Measurements from ENCODE around the gene SAMD13. TPM values are rescaled to one million over a fixed set of nuclear protein-coding genes. Genes with fewer than 3 reads are reported as not detected.

Gene SAMD13
- total RNA-seq, 1 experiment from 2014 or later: 0.59 TPM

DNA sequence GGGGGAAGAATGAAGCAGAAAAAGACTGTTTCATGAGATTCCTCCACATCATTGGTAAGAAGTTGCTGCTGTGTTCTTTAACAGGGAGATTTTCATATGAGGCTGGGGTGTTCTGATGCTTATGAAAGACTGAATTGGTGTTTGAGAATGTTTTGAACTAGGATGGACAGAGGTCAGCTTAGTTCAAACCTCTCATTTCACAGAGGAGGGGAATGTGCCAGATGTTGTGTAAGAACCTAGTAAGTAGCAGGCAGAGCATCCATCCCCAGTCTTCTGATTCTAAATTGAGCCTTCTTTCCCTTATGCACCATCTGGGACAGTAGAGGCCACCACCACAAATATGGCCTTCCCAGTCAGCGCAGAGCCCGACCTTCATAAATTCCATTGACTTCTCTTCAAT is 43.7 kb downstream of the SAMD13 start:
- Histone ChIP-seq H3K4me1 (no peaks in the 10 kb centered on the region), H3K4me3 (ENCODE audit: low read depth, low read length) (no peak overlapping the region), H3K36me3 (ENCODE audit: control insufficient read depth, insufficient read depth, low read length) (no peaks in the 10 kb centered on the region), H3K9me3 (no peaks in the 10 kb centered on the region), H3K27me3 (replicated peaks; ENCODE audit: control insufficient read depth, insufficient read depth, low read length) (no peaks in the 10 kb centered on the region)
- POLR2A ChIA-PET: no interaction called here
- Mint-ChIP-seq H3K27me3 (ENCODE audit: insufficient read depth, unreplicated experiment) (no peaks in the 10 kb centered on the region), H3K4me3 (ENCODE audit: unreplicated experiment) (no peak overlapping the region), H3K4me1 (ENCODE audit: low read depth, unreplicated experiment) (no peaks in the 10 kb centered on the region), H3K27ac (ENCODE audit: unreplicated experiment) (no peak overlapping the region), H3K9me3 (ENCODE audit: unreplicated experiment) (no peaks in the 10 kb centered on the region), H3K36me3 (ENCODE audit: insufficient read depth, unreplicated experiment) (no peaks in the 10 kb centered on the region)
- DNase-seq: no peak
- BruUV-seq (replicated peaks): no TSS peak
- TF ChIP-seq, protein P1, sequence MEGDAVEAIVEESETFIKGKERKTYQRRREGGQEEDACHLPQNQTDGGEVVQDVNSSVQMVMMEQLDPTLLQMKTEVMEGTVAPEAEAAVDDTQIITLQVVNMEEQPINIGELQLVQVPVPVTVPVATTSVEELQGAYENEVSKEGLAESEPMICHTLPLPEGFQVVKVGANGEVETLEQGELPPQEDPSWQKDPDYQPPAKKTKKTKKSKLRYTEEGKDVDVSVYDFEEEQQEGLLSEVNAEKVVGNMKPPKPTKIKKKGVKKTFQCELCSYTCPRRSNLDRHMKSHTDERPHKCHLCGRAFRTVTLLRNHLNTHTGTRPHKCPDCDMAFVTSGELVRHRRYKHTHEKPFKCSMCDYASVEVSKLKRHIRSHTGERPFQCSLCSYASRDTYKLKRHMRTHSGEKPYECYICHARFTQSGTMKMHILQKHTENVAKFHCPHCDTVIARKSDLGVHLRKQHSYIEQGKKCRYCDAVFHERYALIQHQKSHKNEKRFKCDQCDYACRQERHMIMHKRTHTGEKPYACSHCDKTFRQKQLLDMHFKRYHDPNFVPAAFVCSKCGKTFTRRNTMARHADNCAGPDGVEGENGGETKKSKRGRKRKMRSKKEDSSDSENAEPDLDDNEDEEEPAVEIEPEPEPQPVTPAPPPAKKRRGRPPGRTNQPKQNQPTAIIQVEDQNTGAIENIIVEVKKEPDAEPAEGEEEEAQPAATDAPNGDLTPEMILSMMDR (IDR thresholded peaks at IDR 0.05; ENCODE audit: insufficient read depth in 1 of 2, low read depth in 1 of 2, low read length in 1 of 2, severe bottlenecking in 1 of 2, unreplicated experiment in 1 of 2): no peak
- CTCF ChIA-PET: no interaction called here
- intact Hi-C loops (cut with micrococcal nuclease; ENCODE audit: unreplicated experiment): no loop called here

DNA sequence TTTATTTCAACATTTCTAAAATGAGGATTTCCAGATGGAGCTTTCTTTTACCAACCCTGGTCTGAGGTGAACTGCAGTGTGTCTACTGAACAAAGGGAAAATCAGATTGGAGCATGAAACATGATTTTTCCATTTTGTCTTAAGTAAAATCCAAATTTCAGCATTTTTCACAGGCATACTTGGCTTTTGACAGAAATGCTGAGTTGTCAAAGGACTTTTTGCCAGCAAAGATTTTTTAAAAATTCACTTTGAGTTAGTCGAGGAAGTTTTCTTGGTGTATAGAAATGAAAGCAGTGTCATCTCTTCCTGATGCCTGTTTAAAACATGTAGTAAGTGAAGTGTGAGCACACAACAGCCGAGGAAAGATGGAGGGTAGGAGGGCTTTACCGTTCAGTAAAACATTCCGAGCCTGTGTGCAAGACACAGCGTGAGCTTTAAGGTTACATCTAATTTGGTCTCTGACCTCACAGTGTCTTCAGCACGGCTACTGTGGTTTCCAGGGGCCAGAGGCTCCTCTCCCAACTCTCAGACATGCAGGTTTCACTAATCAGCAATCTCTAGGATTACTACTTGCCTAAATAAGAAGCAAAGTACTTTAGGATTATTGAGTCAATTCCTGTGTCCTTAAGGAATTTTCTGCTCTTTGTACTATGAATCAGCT is 45.9 kb downstream of the SAMD13 start:
- Mint-ChIP-seq H3K36me3 (ENCODE audit: insufficient read depth, unreplicated experiment) (no peaks in the 10 kb centered on the region), H3K9me3 (ENCODE audit: unreplicated experiment) (no peaks in the 10 kb centered on the region), H3K4me1 (ENCODE audit: low read depth, unreplicated experiment) (no peaks in the 10 kb centered on the region), H3K27me3 (ENCODE audit: insufficient read depth, unreplicated experiment) (no peaks in the 10 kb centered on the region), H3K4me3 (ENCODE audit: unreplicated experiment) (no peak overlapping the region), H3K27ac (ENCODE audit: unreplicated experiment) (no peak overlapping the region)
- Histone ChIP-seq H3K27me3 (replicated peaks; ENCODE audit: control insufficient read depth, insufficient read depth, low read length) (no peaks in the 10 kb centered on the region), H3K4me1 (no peaks in the 10 kb centered on the region), H3K4me3 (ENCODE audit: low read depth, low read length) (no peak overlapping the region), H3K36me3 (ENCODE audit: control insufficient read depth, insufficient read depth, low read length) (no peaks in the 10 kb centered on the region), H3K9me3 (no peaks in the 10 kb centered on the region)
- CTCF ChIA-PET: no interaction called here
- POLR2A ChIA-PET: no interaction called here
- intact Hi-C loops (cut with micrococcal nuclease; ENCODE audit: unreplicated experiment): no loop called here
- DNase-seq: no peak
- BruUV-seq (replicated peaks): no TSS peak
- TF ChIP-seq, protein P1 (IDR thresholded peaks at IDR 0.05; ENCODE audit: insufficient read depth in 1 of 2, low read depth in 1 of 2, low read length in 1 of 2, severe bottlenecking in 1 of 2, unreplicated experiment in 1 of 2): no peak

DNA sequence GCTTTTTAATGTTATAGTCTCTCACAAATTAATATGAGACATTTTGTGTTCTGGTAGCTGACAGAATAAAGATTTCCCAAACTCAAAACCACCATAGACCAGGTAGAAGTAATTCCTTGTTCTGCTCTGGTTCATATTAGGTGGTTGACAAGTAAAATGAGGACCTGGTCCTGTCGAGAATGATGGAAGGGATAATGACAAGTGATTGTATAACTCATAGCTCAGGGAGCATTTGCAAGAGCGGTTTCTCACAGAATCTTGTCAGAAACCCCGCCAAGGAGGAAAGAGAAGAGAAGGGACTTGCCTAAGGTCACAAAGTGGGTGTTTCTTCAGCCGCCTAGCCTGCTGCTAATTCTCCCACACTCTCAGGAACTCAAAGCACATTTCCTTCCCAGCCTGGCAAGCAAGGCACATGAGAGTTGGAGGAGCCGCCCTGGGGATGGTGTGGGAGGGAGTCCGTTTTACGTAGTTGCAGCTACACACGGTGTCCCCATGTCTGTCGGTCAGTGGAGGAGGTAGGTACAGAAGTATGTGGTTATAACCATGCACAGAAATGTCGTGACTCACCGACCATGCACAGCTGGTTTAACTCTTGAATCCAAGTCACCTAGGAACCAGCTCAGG is 46.5 kb downstream of the SAMD13 start:
- no TSS peak for BruUV-seq (replicated peaks)
- H3K27me3 Mint-ChIP-seq (ENCODE audit: insufficient read depth, unreplicated experiment): no peaks in the 10 kb centered on the region
- H3K36me3 ChIP-seq (ENCODE audit: control insufficient read depth, insufficient read depth, low read length): no peaks in the 10 kb centered on the region
- H3K9me3 Mint-ChIP-seq (ENCODE audit: unreplicated experiment): no peaks in the 10 kb centered on the region
- no peak overlapping the region for H3K4me3 Mint-ChIP-seq (ENCODE audit: unreplicated experiment)
- H3K4me1 Mint-ChIP-seq (ENCODE audit: low read depth, unreplicated experiment): no peaks in the 10 kb centered on the region
- H3K27me3 ChIP-seq (replicated peaks; ENCODE audit: control insufficient read depth, insufficient read depth, low read length): no peaks in the 10 kb centered on the region
- H3K9me3 ChIP-seq: no peaks in the 10 kb centered on the region
- intact Hi-C loops (cut with micrococcal nuclease; ENCODE audit: unreplicated experiment): no loop called here
- no peaks in the 10 kb centered on the region for H3K4me1 ChIP-seq
- H3K27ac Mint-ChIP-seq (ENCODE audit: unreplicated experiment): no peak overlapping the region
- ChIA-PET POLR2A (no interaction called here), CTCF (no interaction called here)
- no peaks in the 10 kb centered on the region for H3K36me3 Mint-ChIP-seq (ENCODE audit: insufficient read depth, unreplicated experiment)
- DNase-seq: no peak
- H3K4me3 ChIP-seq (ENCODE audit: low read depth, low read length): no peak overlapping the region
- TF ChIP-seq, protein P1 (IDR thresholded peaks at IDR 0.05; ENCODE audit: insufficient read depth in 1 of 2, low read depth in 1 of 2, low read length in 1 of 2, severe bottlenecking in 1 of 2, unreplicated experiment in 1 of 2): no peak
